Lung (tissue), 12 donors: Measurements from ENCODE around the gene BCR. TPM values are rescaled to one million over a fixed set of nuclear protein-coding genes. Genes with fewer than 3 reads are reported as not detected.

ENCODE experiments used
- ATAC-seq: fragments of 200-7000 bp; cut with Tn5 transposase; one replicate; pipeline ENCODE4 v1.9.1; 2020; ENCODE audit warnings: moderate number of reproducible peaks; ENCODE audit not compliant: insufficient read depth, low FRiP score
- DNase-seq, 3 donors: peaks; one replicate each; pipeline ENCODE4 v3.0.0-alpha.2; 2013 to 2017
- H3K27ac ChIP-seq, 2 donors: one replicate each; pipeline ENCODE4 v1.5.1; 2013; ENCODE audit warnings: mild to moderate bottlenecking in 2 of 2, moderate library complexity in 2 of 2, control low read depth in 1 of 2, inconsistent platforms in 1 of 2, low read depth in 1 of 2, low read length in 1 of 2
- H3K27me3 ChIP-seq, 3 donors: one replicate each; pipeline ENCODE4 v1.5.1; 2013; ENCODE audit warnings: low read length in 2 of 3; ENCODE audit not compliant: control insufficient read depth in 3 of 3, insufficient read depth in 3 of 3
- H3K36me3 ChIP-seq, 4 donors: one replicate each; pipeline ENCODE4 v1.5.1; 2013; ENCODE audit warnings: low read length in 4 of 4, mild to moderate bottlenecking in 1 of 4, moderate library complexity in 1 of 4; ENCODE audit not compliant: control insufficient read depth in 4 of 4, insufficient read depth in 4 of 4
- H3K4me1 ChIP-seq, 5 donors: one replicate each; pipeline ENCODE4 v1.5.1; 2013; ENCODE audit warnings: low read length in 5 of 5, mild to moderate bottlenecking in 2 of 5, moderate library complexity in 1 of 5; ENCODE audit not compliant: control insufficient read depth in 5 of 5, insufficient read depth in 5 of 5
- H3K4me3 ChIP-seq: one replicate; pipeline ENCODE4 v1.5.1; 2013; ENCODE audit warnings: mild to moderate bottlenecking, control low read depth, moderate library complexity
- H3K9ac ChIP-seq, 2 donors: one replicate each; pipeline ENCODE4 v1.5.1; 2013; ENCODE audit warnings: low read length in 2 of 2, control low read depth in 1 of 2; ENCODE audit not compliant: insufficient read depth in 1 of 2
- H3K9me3 ChIP-seq, 4 donors: one replicate each; pipeline ENCODE4 v1.5.1; 2013; ENCODE audit warnings: low read length in 3 of 4, mild to moderate bottlenecking in 1 of 4, moderate library complexity in 1 of 4; ENCODE audit not compliant: control insufficient read depth in 4 of 4, insufficient read depth in 3 of 4
- CTCF ChIP-seq: IDR thresholded peaks from 2 replicates; pipeline ENCODE4 v1.5.1; 2012; ENCODE audit warnings: mild to moderate bottlenecking; ENCODE audit errors: control extremely low read depth, extremely low read depth
- WGBS, 2 donors: extraction: QIAGEN DNeasy Blood & Tissue Kit; methylation state at CpG; one replicate each; pipeline ENCODE4 v1.1.7; 2013; 5-methylcytosine and 5-hydroxymethylcytosine counted together
- polyA plus RNA-seq, 2 donors: library from polyadenylated mRNA; stranded (reverse); fragments of 200-250 nt; gene quantifications; one replicate each; pipeline ENCODE4 v1.2.1, GENCODE V29; 2013
- total RNA-seq, 2 donors: library from RNA; depleted of rRNA in 1 of 2; stranded (reverse); fragments of >200 nt in 1 of 2; gene quantifications; one replicate each; pipeline ENCODE4 v1.2.1, GENCODE V29; 2014 to 2021
- donor health status: control.
- donor health status: control.
- donor health status: Bipolar disorder and iron deficiency.
- donor health status: healthy.
- donor health status: DM: yes; HTN: yes; CAD: no.

BCR gene
- total and polyA plus RNA-seq, 4 donors: 21.8 to 67.3 (median 31.8) TPM

- peak overlapping the region in 1 of 2 donors; percentile 82 for H3K27ac ChIP-seq
These were observed 101.2 kb downstream of the BCR start for GRCh38 chr22:23281406-23282088.

DNA sequence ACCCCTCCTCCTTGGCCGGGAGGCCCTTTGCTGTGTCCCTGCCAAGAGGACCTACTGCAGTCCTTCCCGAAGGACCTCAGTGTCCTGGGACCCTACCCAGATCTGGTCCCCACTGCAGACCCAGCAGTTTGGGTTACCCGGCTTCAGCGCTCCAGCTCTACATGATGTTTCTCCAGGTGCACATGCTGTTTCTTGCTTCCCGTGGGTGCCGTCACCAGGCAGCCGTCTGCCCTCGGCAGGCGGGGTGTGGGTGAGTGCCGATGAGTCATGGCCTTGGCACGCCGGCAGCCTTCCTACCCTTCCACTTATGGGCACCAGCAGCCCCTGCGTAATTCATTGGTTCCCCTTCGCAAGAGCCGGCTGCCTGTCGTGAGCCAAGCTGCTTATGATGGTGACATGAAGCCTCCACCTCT is 101.8 kb downstream of the BCR start:
- peaks cover 0 to 13% (median 0%) of the 10 kb centered on the region in 5 donors for H3K4me1 ChIP-seq

More at GRCh38 chr22:23281406-23282088, 101.2 kb downstream of the BCR start:
- no peaks in the 10 kb centered on the region for H3K9me3 ChIP-seq
- 40 to 49% methylated on average over 21 of the region's 21 CpGs for WGBS, 2 donors
- peak; percentile 84 to 89 (median 87) for DNase-seq
- H3K4me1 ChIP-seq: peaks cover 0 to 14% (median 0%) of the 10 kb centered on the region in 5 donors
- TF ChIP-seq CTCF: peak; percentile 91
- H3K27me3 ChIP-seq: no peaks in the 10 kb centered on the region
- H3K4me3 ChIP-seq: no peak overlapping the region
- peak; percentile 62 for ATAC-seq
- no peak overlapping the region for H3K9ac ChIP-seq
- H3K36me3 ChIP-seq: peaks cover 0 to 34% (median 0%) of the 10 kb centered on the region in 4 donors

DNA sequence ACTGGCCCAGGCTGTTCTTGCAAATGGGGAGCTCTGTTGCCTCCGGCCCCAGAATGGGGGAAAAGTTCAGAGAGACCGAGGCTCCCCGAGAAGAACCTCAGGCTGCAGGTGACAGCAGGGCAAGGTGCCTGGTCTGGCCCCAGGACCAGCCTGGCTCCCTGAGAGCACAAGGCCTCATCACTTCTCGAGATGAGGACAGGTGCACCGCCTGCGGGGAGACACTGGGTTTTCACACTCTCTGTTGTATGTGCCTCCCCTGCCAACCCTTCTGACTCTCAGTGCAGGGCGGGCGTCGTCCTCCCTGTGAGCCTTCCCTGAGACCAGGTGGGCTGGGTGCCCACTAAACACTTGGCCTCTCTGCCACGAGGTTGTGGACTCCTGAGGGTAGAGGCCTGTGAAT is 102.2 kb downstream of the BCR start:
- Histone ChIP-seq H3K27ac (peak overlapping the region in 1 of 2 donors; percentile 65), H3K9me3 (no peaks in the 10 kb centered on the region), H3K4me3 (no peak overlapping the region), H3K4me1 (peaks cover 0 to 13% (median 0%) of the 10 kb centered on the region in 5 donors), H3K27me3 (no peaks in the 10 kb centered on the region), H3K9ac (no peak overlapping the region), H3K36me3 (peaks cover 0 to 41% (median 0%) of the 10 kb centered on the region in 4 donors)
- no peak for DNase-seq
- 89 to 94% methylated on average over 10 of the region's 10 CpGs for WGBS, 2 donors
- no peak for ATAC-seq
- no peak for TF ChIP-seq CTCF

More for the DNA sequence above, 101.8 kb downstream of the BCR start:
- Histone ChIP-seq H3K4me3 (no peak overlapping the region), H3K9me3 (no peaks in the 10 kb centered on the region), H3K36me3 (peaks cover 0 to 37% (median 0%) of the 10 kb centered on the region in 4 donors), H3K27me3 (no peaks in the 10 kb centered on the region), H3K9ac (no peak overlapping the region), H3K27ac (peak overlapping the region in 1 of 2 donors; percentile 82)
- WGBS, 2 donors: 43 to 61% methylated on average over 16 of the region's 16 CpGs
- peak; percentile 54 for ATAC-seq
- TF ChIP-seq CTCF: no peak
- no peak for DNase-seq
